ENCODE data around the gene MYBPH.

The MYBPH gene

GRCh38 chr1:203175237-203175826 lies at the start of gene MYBPH:
Gene MYBPH (minus strand): TSS chr1:203175826. CDS start chr1:203175755, 71 bp downstream.
- DNase-seq: no peak

- DNase-seq: no peak
Observed at GRCh38 chr1:203225071-203225470, 49.4 kb upstream of the MYBPH start.

GRCh38 chr1:203223012-203223775 lies 47.6 kb upstream of the MYBPH start:
- no peak for DNase-seq

- DNase-seq: no peak
Observed at GRCh38 chr1:203219934-203220333, 44.3 kb upstream of the MYBPH start.

- no peak for DNase-seq
Observed at GRCh38 chr1:203219171-203219570, 43.5 kb upstream of the MYBPH start.

- DNase-seq: no peak
Observed at GRCh38 chr1:203217668-203218067, 42.0 kb upstream of the MYBPH start.

GRCh38 chr1:203217139-203217655 lies 41.6 kb upstream of the MYBPH start:
- DNase-seq: no peak

GRCh38 chr1:203216274-203217138 lies 40.9 kb upstream of the MYBPH start:
- peak; percentile 86 for DNase-seq

GRCh38 chr1:203215573-203215972 lies 39.9 kb upstream of the MYBPH start:
- peak; percentile 24 for DNase-seq

- DNase-seq: no peak
Observed at GRCh38 chr1:203214871-203215270, 39.2 kb upstream of the MYBPH start.

- no peak for DNase-seq
Observed at GRCh38 chr1:203213126-203213525, 37.5 kb upstream of the MYBPH start.

- DNase-seq: no peak
Observed at GRCh38 chr1:203211812-203212211, 36.2 kb upstream of the MYBPH start.

GRCh38 chr1:203210988-203211387 lies 35.4 kb upstream of the MYBPH start:
- no peak for DNase-seq

GRCh38 chr1:203210350-203210749 lies 34.7 kb upstream of the MYBPH start:
- DNase-seq: no peak

- no peak for DNase-seq
Observed at GRCh38 chr1:203208181-203208580, 32.6 kb upstream of the MYBPH start.

- DNase-seq: no peak
Observed at GRCh38 chr1:203207751-203208150, 32.1 kb upstream of the MYBPH start.

- DNase-seq: no peak
Observed at GRCh38 chr1:203206129-203206687, 30.6 kb upstream of the MYBPH start.

- no peak for DNase-seq
Observed at GRCh38 chr1:203204756-203205155, 29.1 kb upstream of the MYBPH start.

- no peak for DNase-seq
Observed at GRCh38 chr1:203202431-203203245, 27.0 kb upstream of the MYBPH start.

GRCh38 chr1:203201516-203202205 lies 26.0 kb upstream of the MYBPH start:
- no peak for DNase-seq

GRCh38 chr1:203200916-203201315 lies 25.3 kb upstream of the MYBPH start:
- DNase-seq: no peak

Data from retina (tissue), 1 donor.